ENCODE data around the gene RBM10. TPM values are rescaled to one million over a fixed set of nuclear protein-coding genes. Genes with fewer than 3 reads are reported as not detected.

The RBM10 gene
- total RNA-seq, 1 experiment from 2014 or later, result 80.9 TPM

DNA sequence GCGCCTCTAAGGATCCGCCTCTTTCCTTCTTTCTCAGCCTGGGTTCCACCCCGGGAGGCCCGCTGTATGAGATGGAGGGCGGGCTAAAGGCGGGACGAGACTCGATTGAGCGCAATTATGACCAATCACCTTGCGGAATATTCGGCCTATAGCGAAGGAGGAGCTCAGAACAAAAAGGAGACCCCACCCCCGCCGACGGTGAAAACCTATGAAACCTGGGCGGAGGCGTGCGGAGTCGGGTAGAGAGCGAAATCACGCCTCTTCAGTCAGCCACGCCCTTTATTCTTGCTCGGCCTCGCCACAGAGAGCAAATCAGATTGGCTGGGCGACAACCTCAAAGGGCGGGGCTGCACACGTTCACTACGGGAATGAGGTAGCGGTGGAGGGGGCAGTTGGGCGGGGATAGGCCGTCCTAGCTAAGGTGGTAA lies 72.8 kb downstream of the RBM10 start:
- peak; percentile 100 for DNase-seq (ENCODE audit: low spot score)
- POLR2A ChIA-PET (ENCODE audit: low non-redundant PET), result interaction anchor here (1.0 kb wide), 2 partner anchors 15 to 27 kb away, joined by 3 to 4 read pairs; partner anchors contain the start of gene USP11
- TF ChIP-seq, protein P1, sequence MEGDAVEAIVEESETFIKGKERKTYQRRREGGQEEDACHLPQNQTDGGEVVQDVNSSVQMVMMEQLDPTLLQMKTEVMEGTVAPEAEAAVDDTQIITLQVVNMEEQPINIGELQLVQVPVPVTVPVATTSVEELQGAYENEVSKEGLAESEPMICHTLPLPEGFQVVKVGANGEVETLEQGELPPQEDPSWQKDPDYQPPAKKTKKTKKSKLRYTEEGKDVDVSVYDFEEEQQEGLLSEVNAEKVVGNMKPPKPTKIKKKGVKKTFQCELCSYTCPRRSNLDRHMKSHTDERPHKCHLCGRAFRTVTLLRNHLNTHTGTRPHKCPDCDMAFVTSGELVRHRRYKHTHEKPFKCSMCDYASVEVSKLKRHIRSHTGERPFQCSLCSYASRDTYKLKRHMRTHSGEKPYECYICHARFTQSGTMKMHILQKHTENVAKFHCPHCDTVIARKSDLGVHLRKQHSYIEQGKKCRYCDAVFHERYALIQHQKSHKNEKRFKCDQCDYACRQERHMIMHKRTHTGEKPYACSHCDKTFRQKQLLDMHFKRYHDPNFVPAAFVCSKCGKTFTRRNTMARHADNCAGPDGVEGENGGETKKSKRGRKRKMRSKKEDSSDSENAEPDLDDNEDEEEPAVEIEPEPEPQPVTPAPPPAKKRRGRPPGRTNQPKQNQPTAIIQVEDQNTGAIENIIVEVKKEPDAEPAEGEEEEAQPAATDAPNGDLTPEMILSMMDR (conservative IDR thresholded peaks at IDR 0.05; ENCODE audit: low read depth, low read length), result no peak
- no peak for TF ChIP-seq EZH2 (IDR thresholded peaks at IDR 0.05; ENCODE audit: borderline replicate concordance, low read depth, low read length, poor library complexity, severe bottlenecking)
- Histone ChIP-seq H3K4me1 (ENCODE audit: insufficient read depth, low read length, poor library complexity, severe bottlenecking) (peaks cover 14% of the 10 kb centered on the region), H3K4me3 (ENCODE audit: low read depth, low read length, poor library complexity, severe bottlenecking) (peak overlapping the region; percentile 100), H3K27ac (ENCODE audit: low read depth, low read length, poor library complexity, severe bottlenecking) (peak overlapping the region; percentile 99), H3K9me3 (ENCODE audit: low read depth, low read length, poor library complexity, severe bottlenecking) (no peaks in the 10 kb centered on the region), H3K36me3 (ENCODE audit: insufficient read depth, low read length, poor library complexity, severe bottlenecking) (peaks cover 41% of the 10 kb centered on the region), H3K27me3 (replicated peaks; ENCODE audit: insufficient read depth, low read depth, low read length, poor library complexity) (no peaks in the 10 kb centered on the region)
- intact Hi-C loops (cut with micrococcal nuclease; ENCODE audit: unreplicated experiment), result loop anchor here (1.0 kb wide), 2 partner anchors 15 to 25 kb away; partner anchors contain the start of genes UBA1 and USP11
- CTCF ChIA-PET, result interaction anchor here (1.0 to 1.3 kb wide), 2 partner anchors 166 to 305 kb away, joined by 5 read pairs; no protein-coding TSS in a partner anchor
- BruUV-seq (replicated peaks), result no TSS peak

DNA sequence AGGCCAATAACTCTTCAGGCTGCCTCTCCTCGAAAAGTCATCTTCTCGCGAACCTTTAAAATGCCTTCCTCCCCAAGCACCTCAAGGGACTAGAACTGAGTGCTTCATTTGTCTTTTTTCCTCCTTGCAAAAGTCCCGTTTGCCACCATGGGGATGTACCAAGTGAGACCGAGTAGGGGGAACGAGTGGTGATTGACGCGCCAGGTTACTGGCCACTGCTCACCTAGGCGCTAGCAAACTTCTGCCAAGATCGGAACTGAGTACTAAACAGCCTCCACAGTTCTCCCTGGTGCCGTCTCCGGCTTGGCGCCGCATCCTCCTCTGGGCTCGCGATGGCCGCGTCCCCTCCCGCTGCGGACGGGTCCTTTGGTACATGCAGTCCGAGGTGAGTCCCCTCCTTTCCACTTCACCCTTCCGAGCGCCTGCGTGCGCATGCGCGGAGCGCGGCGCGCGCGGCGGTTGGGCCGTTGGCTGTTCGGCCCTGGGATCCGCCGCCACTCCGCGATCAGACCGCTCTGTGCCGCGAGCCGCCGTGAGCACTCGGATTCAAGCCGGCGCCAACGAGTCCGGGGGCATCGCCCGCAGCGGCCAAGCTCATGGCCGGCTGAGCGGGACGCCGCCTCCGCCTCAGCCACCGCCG lies 73.4 kb downstream of the RBM10 start, which contains the start of gene CDK16:
Gene CDK16, plus strand, starts transcription at position 402 of the 640 bp plus-strand sequence. CDS start 4,877 bp downstream, outside the sequence.
- Histone ChIP-seq H3K27ac (ENCODE audit: low read depth, low read length, poor library complexity, severe bottlenecking) (peak within 1 kb of the TSS; percentile 99), H3K4me3 (ENCODE audit: low read depth, low read length, poor library complexity, severe bottlenecking) (peak within 1 kb of the TSS; percentile 100), H3K4me1 (ENCODE audit: insufficient read depth, low read length, poor library complexity, severe bottlenecking) (peaks cover 14% of the 10 kb centered on the region), H3K27me3 (replicated peaks; ENCODE audit: insufficient read depth, low read depth, low read length, poor library complexity) (no peaks in the 10 kb centered on the region), H3K9me3 (ENCODE audit: low read depth, low read length, poor library complexity, severe bottlenecking) (no peaks in the 10 kb centered on the region), H3K36me3 (ENCODE audit: insufficient read depth, low read length, poor library complexity, severe bottlenecking) (peaks cover 41% of the 10 kb centered on the region)
- no peak for TF ChIP-seq EZH2 (IDR thresholded peaks at IDR 0.05; ENCODE audit: borderline replicate concordance, low read depth, low read length, poor library complexity, severe bottlenecking)
- TF ChIP-seq, protein P1 (conservative IDR thresholded peaks at IDR 0.05; ENCODE audit: low read depth, low read length), result no peak
- POLR2A ChIA-PET (ENCODE audit: low non-redundant PET), result interaction anchor here (1.0 kb wide), 2 partner anchors 14 to 27 kb away, joined by 3 to 4 read pairs; partner anchors contain the start of gene USP11
- DNase-seq (ENCODE audit: low spot score), result peak; percentile 91
- intact Hi-C loops (cut with micrococcal nuclease; ENCODE audit: unreplicated experiment), result loop anchor here (1.0 kb wide), 2 partner anchors 15 to 25 kb away; partner anchors contain the start of genes UBA1 and USP11
- CTCF ChIA-PET, result interaction anchor here (1.0 to 1.3 kb wide), 2 partner anchors 166 to 305 kb away, joined by 5 read pairs; no protein-coding TSS in a partner anchor
- BruUV-seq (replicated peaks), result no TSS peak

DNA sequence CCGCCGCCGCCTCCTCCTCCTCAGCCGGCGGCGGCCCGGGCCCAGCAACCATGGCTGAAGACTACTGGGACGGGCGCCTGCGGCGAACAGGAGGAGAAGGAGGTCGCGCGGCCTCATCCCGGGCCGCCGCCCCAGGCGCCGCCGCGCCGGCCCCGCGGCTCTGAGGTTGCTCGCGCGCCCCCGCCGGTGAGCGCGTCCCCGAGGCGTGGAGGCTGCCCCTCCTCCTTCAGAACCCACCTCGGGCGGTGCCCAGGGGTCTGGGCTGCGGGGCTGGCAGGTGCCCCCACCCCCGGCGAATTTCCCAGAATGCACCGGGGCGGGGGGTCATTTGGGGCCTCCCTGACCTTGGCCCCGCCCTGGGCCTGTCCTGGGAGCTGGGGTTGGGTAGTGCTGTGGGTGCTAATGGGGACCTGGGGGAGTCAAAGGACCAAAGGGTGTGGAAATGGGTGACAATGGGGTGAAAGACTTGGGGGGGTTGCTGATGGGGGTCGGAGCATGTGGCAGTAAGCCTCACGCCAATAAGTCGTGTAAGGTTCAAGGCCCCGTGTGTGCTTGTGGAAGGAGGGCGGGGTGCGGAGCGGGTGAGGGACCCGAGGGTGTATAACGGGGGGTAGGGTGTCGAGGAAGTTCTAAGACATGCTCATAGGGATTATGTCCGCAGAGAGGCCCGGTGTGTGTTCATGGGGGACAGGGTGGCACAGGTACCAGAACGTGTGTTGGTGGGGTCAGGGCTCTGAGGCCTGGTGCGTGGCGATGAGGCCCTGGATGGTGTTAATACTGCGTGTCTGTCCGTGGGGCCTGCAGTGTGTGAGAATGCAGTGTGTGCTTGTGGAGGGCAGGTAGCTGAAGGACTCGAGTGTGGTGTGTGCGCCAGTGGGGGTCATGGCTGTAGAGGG lies 74.1 kb downstream of the RBM10 start:
- H3K27ac ChIP-seq (ENCODE audit: low read depth, low read length, poor library complexity, severe bottlenecking), result peak overlapping the region; percentile 99
- peaks cover 14% of the 10 kb centered on the region for H3K4me1 ChIP-seq (ENCODE audit: insufficient read depth, low read length, poor library complexity, severe bottlenecking)
- TF ChIP-seq, protein P1 (conservative IDR thresholded peaks at IDR 0.05; ENCODE audit: low read depth, low read length), result no peak
- no peak for TF ChIP-seq EZH2 (IDR thresholded peaks at IDR 0.05; ENCODE audit: borderline replicate concordance, low read depth, low read length, poor library complexity, severe bottlenecking)
- BruUV-seq (replicated peaks), result no TSS peak
- peaks cover 39% of the 10 kb centered on the region for H3K36me3 ChIP-seq (ENCODE audit: insufficient read depth, low read length, poor library complexity, severe bottlenecking)
- CTCF ChIA-PET, result no interaction called here
- POLR2A ChIA-PET (ENCODE audit: low non-redundant PET), result no interaction called here
- intact Hi-C loops (cut with micrococcal nuclease; ENCODE audit: unreplicated experiment), result loop anchor here (1.0 kb wide), 2 partner anchors 14 to 26 kb away; partner anchors contain the start of genes UBA1 and USP11
- no peaks in the 10 kb centered on the region for H3K9me3 ChIP-seq (ENCODE audit: low read depth, low read length, poor library complexity, severe bottlenecking)
- H3K27me3 ChIP-seq (replicated peaks; ENCODE audit: insufficient read depth, low read depth, low read length, poor library complexity), result no peaks in the 10 kb centered on the region
- peak overlapping the region; percentile 100 for H3K4me3 ChIP-seq (ENCODE audit: low read depth, low read length, poor library complexity, severe bottlenecking)
- DNase-seq (ENCODE audit: low spot score), result peak; percentile 40

Measured in A673 (cell line).